HepG2 (cell line): ENCODE results near the gene BAZ1B. TPM values are rescaled to one million over a fixed set of nuclear protein-coding genes. Genes with fewer than 3 reads are reported as not detected.

Experiments
- ATAC-seq: fragments of 200-7000 bp; cut with Tn5 transposase; 3 replicates; pipeline ENCODE4 v1.9.1; 2020; ENCODE audit warnings: mild to moderate bottlenecking, moderate library complexity
- BruUV-seq: library from RNA; stranded (reverse); fragments of 400-500 nt; replicated peaks from 2 replicates; lab custom pipeline; 2021; lab: Mats Ljungman, UMichigan
- CTCF ChIA-PET: fragments of 300-600 bp; formaldehyde crosslinking; extraction: SDS; loops from one replicate; lab custom pipeline; 2021; ENCODE audit warnings: low total read pairs, inconsistent platforms, low intra/inter-chr PET ratio; lab: Yijun Ruan, JAX
- POLR2A ChIA-PET: fragments of 350-600 bp; sonication (Branson Sonifier 250); formaldehyde crosslinking; loops from one replicate; lab custom pipeline; 2020; ENCODE audit warnings: antibody characterized with exemption, inconsistent platforms; lab: Yijun Ruan, JAX
- DNase-seq: peaks from one replicate; pipeline ENCODE4 v3.0.0-alpha.2; 2015; ENCODE audit warnings: low spot score
- FAIRE-seq: peaks from 3 replicates; lab custom pipeline; 2011; peaks lifted over from hg19 to GRCh38; lab: Jason Lieb, UNC
- H2AFZ ChIP-seq: one replicate; pipeline ENCODE4 v1.6.1; 2011; ENCODE audit warnings: low read length, inconsistent platforms
- H3K27ac ChIP-seq: fragments of 300-600 bp; 3 replicates; pipeline ENCODE4 v1.8.0; 2011; ENCODE audit warnings: mixed run types, mild to moderate bottlenecking, mixed read lengths, low read length, inconsistent platforms; ENCODE audit not compliant: insufficient read depth; ENCODE audit errors: extremely low read length
- H3K27me3 ChIP-seq, 2 experiments: fragments of 200-600 bp in 1 of 2; 2 replicates in 1 of 2; 3 replicates in 1 of 2; pipeline versions ENCODE4 v1.6.0 to v1.8.0; 2011; ENCODE audit warnings: low read length in 2 of 2, mild to moderate bottlenecking in 2 of 2, moderate library complexity in 2 of 2, inconsistent platforms in 1 of 2; ENCODE audit not compliant: insufficient read depth in 2 of 2, control insufficient read depth in 1 of 2
- H3K36me3 ChIP-seq, 2 experiments: fragments of 200-600 bp in 1 of 2; replicated peaks in 1 of 2; 2 replicates in 1 of 2; 3 replicates in 1 of 2; pipeline versions ENCODE4 v1.5.1 to v1.8.0; 2011; ENCODE audit warnings: low read length in 2 of 2, inconsistent platforms in 1 of 2; ENCODE audit not compliant: insufficient read depth in 2 of 2, control insufficient read depth in 1 of 2
- H3K4me1 ChIP-seq: 2 replicates; pipeline ENCODE4 v1.5.1; 2012; ENCODE audit warnings: low read length, inconsistent platforms; ENCODE audit not compliant: insufficient read depth
- H3K4me2 ChIP-seq: 2 replicates; pipeline ENCODE4 v1.6.0; 2011; ENCODE audit warnings: low read depth, low read length, inconsistent platforms
- H3K4me3 ChIP-seq, 3 experiments: fragments of 200-600 bp in 1 of 3; sonication (generic), shearing (Covaris generic) in 1 of 3; replicated peaks in 1 of 3; 2 replicates each; pipeline ENCODE4 v1.5.1; 2011 to 2016; ENCODE audit warnings: low read length in 3 of 3, inconsistent platforms in 2 of 3, low read depth in 2 of 3, mild to moderate bottlenecking in 2 of 3, control low read depth in 1 of 3, mixed read lengths in 1 of 3; ENCODE audit not compliant: insufficient read depth in 1 of 3
- H3K79me2 ChIP-seq: one replicate; pipeline ENCODE4 v1.6.1; 2011; ENCODE audit warnings: low read length, inconsistent platforms; ENCODE audit not compliant: insufficient read depth
- H3K9ac ChIP-seq: 2 replicates; pipeline ENCODE4 v1.6.0; 2011; ENCODE audit warnings: mild to moderate bottlenecking, low read depth, low read length, inconsistent platforms; ENCODE audit not compliant: insufficient read depth
- H3K9me3 ChIP-seq: 2 replicates; pipeline ENCODE4 v1.5.1; 2012; ENCODE audit warnings: mild to moderate bottlenecking, low read length
- H4K20me1 ChIP-seq: 2 replicates; pipeline ENCODE4 v1.6.0; 2011; ENCODE audit warnings: inconsistent platforms, mild to moderate bottlenecking, low read length, moderate library complexity; ENCODE audit not compliant: insufficient read depth
- ARID2 ChIP-seq: sonication (generic); formaldehyde crosslinking; IDR thresholded peaks from 2 replicates; pipeline ENCODE4 v1.8.1; 2022; ENCODE audit warnings: mild to moderate bottlenecking, missing genetic modification reagents, borderline replicate concordance
- CREM ChIP-seq, 2 experiments: sonication (generic) in 1 of 2; formaldehyde crosslinking in 1 of 2; IDR thresholded peaks; 2 replicates each; pipeline versions ENCODE4 v1.4.0 to v1.6.1; 2016 to 2020; ENCODE audit warnings: antibody characterized with exemption in 1 of 2, mild to moderate bottlenecking in 1 of 2, missing genetic modification reagents in 1 of 2
- DNMT3B ChIP-seq: conservative IDR thresholded peaks from 2 replicates; pipeline ENCODE4 v1.6.1; 2016; ENCODE audit warnings: missing biosample characterization, control low read depth
- JUN ChIP-seq: sonication (generic); formaldehyde crosslinking; IDR thresholded peaks from 2 replicates; pipeline ENCODE4 v1.4.0; 2020; ENCODE audit warnings: mild to moderate bottlenecking, missing genetic modification reagents
- KAT2B ChIP-seq: fragments of 150-350 bp; IDR thresholded peaks from 2 replicates; pipeline ENCODE4 v1.6.1; 2014; ENCODE audit warnings: low read depth, low read length, borderline replicate concordance
- MLXIP ChIP-seq: sonication (generic); formaldehyde crosslinking; IDR thresholded peaks from 2 replicates; pipeline ENCODE4 v1.9.0; 2021; ENCODE audit warnings: missing genetic modification reagents, borderline replicate concordance
- NCOA1 ChIP-seq: sonication (generic); formaldehyde crosslinking; IDR thresholded peaks from 2 replicates; pipeline ENCODE4 v1.9.0; 2021; ENCODE audit warnings: missing genetic modification reagents
- NFKBIZ ChIP-seq: IDR thresholded peaks from 2 replicates; pipeline ENCODE4 v1.6.1; 2018; ENCODE audit warnings: missing genetic modification reagents, missing compliant biosample characterization
- PHF20 ChIP-seq: sonication (generic); formaldehyde crosslinking; IDR thresholded peaks from 2 replicates; pipeline ENCODE4 v1.5.0; 2020; ENCODE audit warnings: mild to moderate bottlenecking, missing genetic modification reagents
- SP140L ChIP-seq: sonication (generic); formaldehyde crosslinking; IDR thresholded peaks from 2 replicates; pipeline ENCODE4 v1.4.0; 2020; ENCODE audit warnings: missing genetic modification reagents, borderline replicate concordance
- SSRP1 ChIP-seq: IDR thresholded peaks from 2 replicates; pipeline ENCODE4 v1.6.1; 2016; ENCODE audit warnings: control low read depth
- ZNF414 ChIP-seq: sonication (generic); formaldehyde crosslinking; IDR thresholded peaks from 2 replicates; pipeline ENCODE4 v1.5.0; 2020; ENCODE audit warnings: missing genetic modification reagents
- ZNF430 ChIP-seq: sonication (generic); formaldehyde crosslinking; IDR thresholded peaks from 2 replicates; pipeline ENCODE4 v1.9.0; 2021; ENCODE audit warnings: mild to moderate bottlenecking, missing genetic modification reagents
- ZNF7 ChIP-seq: IDR thresholded peaks from 2 replicates; pipeline ENCODE4 v1.6.1; 2016; ENCODE audit warnings: missing biosample characterization, missing genetic modification reagents
- ZNF724P ChIP-seq: sonication (generic); formaldehyde crosslinking; IDR thresholded peaks from 2 replicates; pipeline ENCODE4 v1.8.0; 2022; ENCODE audit warnings: missing genetic modification reagents, borderline replicate concordance
- WGBS: methylation state at CpG from one replicate; pipeline ENCODE4 v1.1.6; 2017; ENCODE audit warnings: low lambda C conversion rate; 5-methylcytosine and 5-hydroxymethylcytosine counted together
- in situ Hi-C: cut with HindIII; loops from 2 replicates; pipeline ENCODE4 v1.10.0; 2017; ENCODE audit warnings: low pct_unique_long_range_greater_than_20kb; ENCODE audit not compliant: extremely low pct_ligation_motif_present
- intact Hi-C: fragments of 100-400 bp; cut with micrococcal nuclease; formaldehyde crosslinking; loops from one replicate; pipeline ENCODE4 v1.10.0; 2022; ENCODE audit not compliant: unreplicated experiment
- polyA plus RNA-seq, 8 experiments: library from polyadenylated mRNA; depleted of rRNA in 3 of 8; stranded (reverse) in 7 of 8; unstranded in 1 of 8; fragments of >200 nt; fragmentation: Illumina TruSeq in 4 of 8; extraction: Trizol in 4 of 8; gene quantifications; 2 replicates each; pipeline versions ENCODE4 v1.2.1 to v1.2.3, GENCODE V29; 2011 to 2016; ENCODE audit warnings: low read depth in 4 of 8, missing spikeins in 1 of 8, mixed read lengths in 1 of 8; ENCODE audit not compliant: insufficient read depth in 1 of 8
- total RNA-seq, 5 experiments: library from RNA; depleted of rRNA; stranded (reverse); fragments of >200 nt; fragmentation: Illumina TruSeq; extraction: Trizol; gene quantifications; 2 replicates each; pipeline ENCODE4 v1.2.3, GENCODE V29; 2016; ENCODE audit warnings: low read depth in 1 of 5
- TF ChIP-seq, protein P1 (sequence below): sonication (generic); formaldehyde crosslinking; IDR thresholded peaks from 2 replicates; pipeline ENCODE4 v1.4.0; 2020; ENCODE audit warnings: missing genetic modification reagents

The BAZ1B gene
- total and polyA plus RNA-seq, 2 of the 13 experiments (the other 11 are each of a cell fraction or from before 2014, with no cell fraction given), result 18.6 to 69.4 TPM

GRCh38 chr7:73426016-73426415 lies 96.1 kb downstream of the BAZ1B start:
- Histone ChIP-seq H3K9ac (no peak overlapping the region), H3K27me3 (peaks cover 0 to 18% of the 10 kb centered on the region in 2 experiments; a peak in 2 of 5 replicates), H3K4me2 (no peak overlapping the region), H4K20me1 (no peaks in the 10 kb centered on the region), H2AFZ (no peak overlapping the region), H3K79me2 (no peaks in the 10 kb centered on the region), H3K36me3 (no peaks in the 10 kb centered on the region), H3K4me3 (no peak overlapping the region)
- CTCF ChIA-PET, result no interaction called here
- intact Hi-C loops, result no loop called here
- ATAC-seq (no peak), FAIRE-seq (no peak), DNase-seq (no peak)
- TF ChIP-seq SSRP1 (CRISPR knock-in tag) (no peak), JUN (CRISPR knock-in tag) (no peak), MLXIP (CRISPR knock-in tag) (no peak), ZNF430 (CRISPR knock-in tag) (no peak), NFKBIZ (CRISPR knock-in tag) (no peak), KAT2B (no peak), DNMT3B (no peak), ZNF414 (CRISPR knock-in tag) (no peak), ZNF724P (CRISPR knock-in tag) (no peak), ARID2 (CRISPR knock-in tag) (no peak), SP140L (no peak), ZNF7 (CRISPR knock-in tag) (no peak), CREM (IDR thresholded peaks at IDR 0.05) (no peak), CREM (CRISPR knock-in tag; IDR thresholded peaks at IDR 0.05) (no peak), PHF20 (CRISPR knock-in tag) (no peak), NCOA1 (no peak)
- TF ChIP-seq, protein P1, sequence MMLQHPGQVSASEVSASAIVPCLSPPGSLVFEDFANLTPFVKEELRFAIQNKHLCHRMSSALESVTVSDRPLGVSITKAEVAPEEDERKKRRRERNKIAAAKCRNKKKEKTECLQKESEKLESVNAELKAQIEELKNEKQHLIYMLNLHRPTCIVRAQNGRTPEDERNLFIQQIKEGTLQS, result no peak
- TF ChIP-seq, all 625 proteins: peak for 0
- Histone ChIP-seq H3K4me1 (peaks cover 62% of the 10 kb centered on the region), H3K9me3 (no peaks in the 10 kb centered on the region), H3K27ac (no peak overlapping the region)
- POLR2A ChIA-PET, result no interaction called here
- in situ Hi-C loops, result no loop called here
- BruUV-seq, result no TSS peak
- WGBS, result 24% methylated on average over 8 of the region's 8 CpGs
